ENCODE data around the gene SLC17A1. TPM values are rescaled to one million over a fixed set of nuclear protein-coding genes. Genes with fewer than 3 reads are reported as not detected.

SLC17A1 gene
- total RNA-seq, 4 donors from 2014 or later = not detected

GRCh38 chr6:25868436-25869183 is 36.8 kb upstream of the SLC17A1 start:
- TF ChIP-seq POLR2AphosphoS5 (IDR thresholded peaks at IDR 0.05) = no peak
- no peak for TF ChIP-seq CTCF (IDR thresholded peaks at IDR 0.05)
- no peak for TF ChIP-seq EP300 (IDR thresholded peaks at IDR 0.05)
- TF ChIP-seq POLR2A (IDR thresholded peaks at IDR 0.05; ENCODE audit: low read depth) = no peak
- DNase-seq (ENCODE audit: extremely low spot score) = no peak
- Histone ChIP-seq H3K27me3 (peaks cover 0 to 9% (median 0%) of the 10 kb centered on the region in 4 donors), H3K27ac (replicated peaks in 1 of 4) (no peak overlapping the region), H3K36me3 (no peaks in the 10 kb centered on the region), H3K4me1 (no peaks in the 10 kb centered on the region), H3K9me3 (no peaks in the 10 kb centered on the region), H3K4me3 (no peak overlapping the region)
- 65% methylated on average over 3 of the region's 3 CpGs for WGBS
- intact Hi-C loops (cut with DNase I) = no loop called here

- H3K9me3 ChIP-seq = no peaks in the 10 kb centered on the region
- WGBS = 68% methylated on average over 3 of the region's 3 CpGs
- peaks cover 0 to 11% (median 0%) of the 10 kb centered on the region in 4 donors for H3K27me3 ChIP-seq
- no peaks in the 10 kb centered on the region for H3K36me3 ChIP-seq
- TF ChIP-seq EP300 (IDR thresholded peaks at IDR 0.05) = no peak
- TF ChIP-seq POLR2A (IDR thresholded peaks at IDR 0.05; ENCODE audit: low read depth) = no peak
- no peak for TF ChIP-seq CTCF (IDR thresholded peaks at IDR 0.05)
- no peak for TF ChIP-seq POLR2AphosphoS5 (IDR thresholded peaks at IDR 0.05)
- intact Hi-C loops (cut with DNase I) = no loop called here
- no peak overlapping the region for H3K4me3 ChIP-seq
- no peaks in the 10 kb centered on the region for H3K4me1 ChIP-seq
- no peak for DNase-seq (ENCODE audit: extremely low spot score)
- H3K27ac ChIP-seq (replicated peaks in 1 of 4) = no peak overlapping the region
Observed at GRCh38 chr6:25866011-25866410, 34.2 kb upstream of the SLC17A1 start.

GRCh38 chr6:25863360-25863759 is 31.5 kb upstream of the SLC17A1 start:
- Histone ChIP-seq H3K4me3 (no peak overlapping the region), H3K27ac (replicated peaks in 1 of 4) (no peak overlapping the region), H3K4me1 (no peaks in the 10 kb centered on the region), H3K9me3 (no peaks in the 10 kb centered on the region), H3K27me3 (peaks cover 0 to 11% (median 0%) of the 10 kb centered on the region in 4 donors), H3K36me3 (no peaks in the 10 kb centered on the region)
- no peak for DNase-seq (ENCODE audit: extremely low spot score)
- WGBS = 76% methylated on average over 2 of the region's 2 CpGs
- TF ChIP-seq POLR2AphosphoS5 (IDR thresholded peaks at IDR 0.05) (no peak), CTCF (IDR thresholded peaks at IDR 0.05) (no peak), EP300 (IDR thresholded peaks at IDR 0.05) (no peak), POLR2A (IDR thresholded peaks at IDR 0.05; ENCODE audit: low read depth) (no peak)
- intact Hi-C loops (cut with DNase I) = no loop called here

GRCh38 chr6:25862199-25862598 is 30.3 kb upstream of the SLC17A1 start:
- Histone ChIP-seq H3K27me3 (peaks cover 0 to 11% (median 0%) of the 10 kb centered on the region in 4 donors), H3K27ac (replicated peaks in 1 of 4) (no peak overlapping the region), H3K4me3 (no peak overlapping the region), H3K36me3 (no peaks in the 10 kb centered on the region), H3K4me1 (no peaks in the 10 kb centered on the region), H3K9me3 (no peaks in the 10 kb centered on the region)
- intact Hi-C loops (cut with DNase I) = no loop called here
- TF ChIP-seq POLR2AphosphoS5 (IDR thresholded peaks at IDR 0.05) (no peak), CTCF (IDR thresholded peaks at IDR 0.05) (no peak), EP300 (IDR thresholded peaks at IDR 0.05) (no peak), POLR2A (IDR thresholded peaks at IDR 0.05; ENCODE audit: low read depth) (no peak)
- DNase-seq (ENCODE audit: extremely low spot score) = no peak
- WGBS = 87% methylated on average over 4 of the region's 4 CpGs

- intact Hi-C loops (cut with DNase I) = no loop called here
- Histone ChIP-seq H3K27ac (replicated peaks in 1 of 4) (no peak overlapping the region), H3K4me3 (no peak overlapping the region), H3K9me3 (no peaks in the 10 kb centered on the region), H3K4me1 (no peaks in the 10 kb centered on the region), H3K27me3 (no peaks in the 10 kb centered on the region), H3K36me3 (no peaks in the 10 kb centered on the region)
- DNase-seq (ENCODE audit: extremely low spot score) = no peak
- TF ChIP-seq POLR2AphosphoS5 (IDR thresholded peaks at IDR 0.05) = no peak
- TF ChIP-seq CTCF (IDR thresholded peaks at IDR 0.05) = no peak
- TF ChIP-seq POLR2A (IDR thresholded peaks at IDR 0.05; ENCODE audit: low read depth) = no peak
- no peak for TF ChIP-seq EP300 (IDR thresholded peaks at IDR 0.05)
Observed at GRCh38 chr6:25852756-25853155, 20.9 kb upstream of the SLC17A1 start.

All from esophagus muscularis mucosa (tissue), 4 donors.